Ammon's horn (tissue), 1 donor: ENCODE results near the gene FRMPD1.

Experiments used
- DNase-seq: peaks from one replicate; pipeline ENCODE4 v3.0.0-alpha.2; 2016; ENCODE audit warnings: low spot score

The FRMPD1 gene

DNA sequence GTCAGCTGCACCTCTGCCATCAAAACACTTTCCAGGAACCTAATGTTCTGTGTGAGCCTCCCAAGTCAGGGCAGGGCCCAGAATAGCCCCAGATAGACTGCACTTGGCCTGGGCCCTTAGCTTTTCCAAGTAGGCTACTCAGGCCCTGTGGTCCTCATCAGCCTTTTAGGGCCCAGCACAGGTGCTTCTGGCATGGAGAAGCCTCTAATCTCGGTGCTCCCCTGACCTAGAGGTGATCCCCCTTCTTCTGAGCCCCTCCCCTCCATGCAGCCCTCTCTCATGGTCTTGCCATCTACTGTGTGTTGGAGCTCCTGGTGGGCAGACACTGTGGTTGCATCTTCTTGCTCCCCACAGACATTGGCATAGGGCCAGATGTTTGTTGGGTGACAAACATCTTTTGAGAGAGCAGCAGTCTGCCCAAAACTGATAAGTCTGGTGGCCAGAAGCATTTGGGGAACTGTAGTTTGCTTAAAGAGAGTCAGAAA, 28.1 kb downstream of the FRMPD1 start:
- no peak for DNase-seq

DNA sequence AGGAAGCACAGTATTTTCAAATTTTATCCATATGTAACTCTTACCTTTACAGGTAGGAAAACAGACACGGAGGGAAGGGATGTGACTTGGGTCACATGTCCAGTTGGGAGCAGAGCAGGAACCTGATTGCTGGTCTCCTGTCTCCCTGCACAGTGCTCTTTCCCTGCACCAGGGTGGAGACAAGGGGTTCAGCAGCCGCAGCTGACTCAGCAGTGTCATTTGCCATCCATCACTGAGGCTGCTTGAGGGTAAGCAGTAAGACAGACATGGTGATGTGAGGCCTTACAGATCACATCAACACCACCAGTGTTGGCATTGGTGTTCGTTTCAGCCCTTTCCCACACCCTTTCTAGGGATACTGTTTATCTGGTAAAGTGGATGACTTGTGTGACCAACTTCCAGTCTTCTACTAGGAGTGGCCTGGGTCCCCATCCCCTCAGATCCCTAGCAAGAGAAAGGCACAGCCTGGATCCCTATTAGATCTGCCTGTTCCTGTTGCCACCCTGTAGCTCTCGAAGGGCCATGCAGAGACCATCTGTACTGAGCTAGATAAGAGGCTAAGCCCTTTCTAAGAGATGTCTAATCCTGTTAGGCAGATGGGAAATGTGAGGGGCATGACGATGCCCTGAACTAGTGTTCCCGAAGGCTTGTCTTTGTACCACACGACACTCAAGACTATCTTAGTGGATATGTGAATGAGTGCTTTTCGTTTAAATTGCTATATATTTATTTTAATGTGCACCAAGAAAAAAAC, 29.1 kb downstream of the FRMPD1 start:
- DNase-seq, result no peak

DNA sequence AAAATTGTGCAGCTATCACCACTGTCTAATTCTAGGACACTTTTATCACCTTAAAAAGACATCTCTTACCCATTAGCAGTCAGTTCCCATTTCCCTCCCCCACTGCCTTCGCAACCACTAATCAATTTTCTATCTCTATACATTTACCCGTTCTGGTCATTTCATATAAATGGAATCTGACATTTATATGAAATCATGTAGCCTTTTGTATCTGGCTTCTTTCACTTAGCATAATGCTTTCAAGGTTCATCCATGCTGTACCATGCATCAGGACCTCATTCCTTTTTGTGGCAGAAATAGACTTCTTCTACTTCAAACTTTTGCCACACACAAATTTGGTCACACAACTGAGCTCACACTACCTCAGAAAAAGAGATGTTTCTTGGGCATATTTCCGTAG, 32.2 kb downstream of the FRMPD1 start:
- no peak for DNase-seq

DNA sequence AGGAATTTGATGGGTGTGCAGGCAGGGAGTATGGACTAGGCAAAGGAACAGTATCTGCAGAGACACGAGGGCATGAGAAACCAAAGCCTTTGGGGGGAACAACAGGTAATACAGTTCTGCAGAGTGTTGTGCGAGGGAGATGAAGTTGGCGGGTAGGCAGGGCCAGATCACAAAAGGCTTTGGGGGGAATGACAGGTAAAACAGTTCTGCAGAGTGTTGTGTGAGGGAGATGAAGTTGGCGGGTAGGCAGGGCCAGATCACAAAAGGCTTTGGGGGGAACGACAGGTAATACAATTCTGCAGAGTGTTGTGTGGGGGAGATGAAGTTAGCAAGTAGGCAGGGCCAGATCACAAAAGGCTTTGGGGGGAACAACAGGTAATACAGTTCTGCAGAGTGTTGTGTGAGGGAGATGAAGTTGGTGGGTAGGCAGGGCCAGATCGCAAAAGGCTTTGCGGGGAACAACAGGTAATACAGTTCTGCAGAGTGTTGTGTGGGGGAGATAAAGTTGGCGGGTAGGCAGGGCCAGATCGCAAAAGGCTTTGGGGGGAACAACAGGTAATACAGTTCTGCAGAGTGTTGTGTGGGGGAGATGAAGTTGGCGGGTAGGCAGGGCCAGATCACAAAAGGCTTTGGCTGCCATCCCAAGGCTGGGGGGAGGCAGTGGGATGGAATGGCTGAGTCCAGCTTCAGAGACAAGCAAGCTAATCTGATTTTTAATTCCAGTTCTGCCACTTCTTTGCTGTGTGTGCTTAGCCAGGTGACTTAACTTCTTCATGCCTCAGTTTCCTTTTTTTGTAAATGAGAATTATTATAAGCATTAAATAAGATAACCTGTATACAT, 33.0 kb downstream of the FRMPD1 start:
- no peak for DNase-seq

DNA sequence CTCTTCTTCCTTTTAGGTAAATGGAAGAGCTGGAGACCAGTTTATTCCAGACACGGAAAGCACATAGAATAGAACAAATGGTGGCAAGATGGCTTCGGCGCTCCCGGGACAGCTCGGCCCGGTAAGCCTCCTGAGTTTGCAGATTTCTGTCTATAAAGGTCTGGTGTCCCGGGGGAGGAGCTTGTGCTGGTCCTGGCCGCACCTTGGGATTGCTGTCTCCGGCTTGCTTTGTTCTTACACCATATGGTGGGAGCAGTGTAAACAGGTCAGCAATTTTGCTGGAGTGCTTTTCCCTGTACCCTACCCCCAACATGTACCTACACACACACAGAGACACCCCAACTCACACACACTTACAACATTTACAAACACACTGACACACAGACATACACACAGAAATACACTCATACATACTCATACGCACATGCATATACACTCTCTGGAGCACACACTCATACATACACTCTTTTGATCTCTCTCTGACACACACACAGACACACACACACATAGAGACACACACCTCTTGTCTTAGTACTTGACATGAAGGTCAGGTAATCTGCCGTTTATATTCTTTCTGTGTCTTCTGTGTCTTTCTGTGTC, 42.0 kb downstream of the FRMPD1 start:
- DNase-seq, result no peak

DNA sequence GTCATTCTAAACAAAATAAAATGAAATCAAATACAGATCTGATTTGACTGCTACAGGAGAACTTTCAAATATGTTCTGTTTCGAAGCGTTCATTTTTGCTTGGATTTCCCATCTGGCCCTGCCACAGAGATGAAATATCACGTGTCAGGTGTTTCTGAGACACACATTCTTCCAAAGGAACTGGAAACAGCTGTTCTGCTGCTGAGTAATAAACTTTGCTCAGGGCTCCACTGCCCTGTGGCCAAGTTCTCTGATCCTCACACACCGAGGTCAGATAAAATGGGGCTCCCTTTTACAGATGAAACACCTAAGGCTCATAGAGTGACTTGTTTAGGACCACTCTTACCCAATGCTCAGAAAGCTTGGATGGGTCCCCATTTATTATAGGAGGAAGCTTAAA, 42.5 kb downstream of the FRMPD1 start:
- no peak for DNase-seq

DNA sequence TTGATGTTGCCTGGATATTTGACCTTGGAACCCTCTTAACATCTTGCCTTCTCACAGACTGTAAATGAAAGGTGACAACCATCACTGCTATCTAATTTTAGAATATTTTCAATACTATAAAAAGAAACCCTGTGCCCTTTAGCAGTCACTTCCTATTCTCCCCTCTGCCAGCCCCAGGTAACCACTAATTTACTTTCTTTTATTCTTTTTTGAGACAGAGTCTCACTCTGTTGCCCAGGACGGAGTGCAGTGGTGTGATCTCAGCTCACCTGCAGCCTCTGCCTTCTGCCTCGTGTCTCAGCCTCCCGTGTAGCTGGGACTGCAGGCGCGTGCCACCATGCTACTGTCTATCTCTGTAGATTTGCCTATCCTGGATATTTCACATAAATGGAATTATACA, 43.6 kb downstream of the FRMPD1 start:
- DNase-seq, result no peak

DNA sequence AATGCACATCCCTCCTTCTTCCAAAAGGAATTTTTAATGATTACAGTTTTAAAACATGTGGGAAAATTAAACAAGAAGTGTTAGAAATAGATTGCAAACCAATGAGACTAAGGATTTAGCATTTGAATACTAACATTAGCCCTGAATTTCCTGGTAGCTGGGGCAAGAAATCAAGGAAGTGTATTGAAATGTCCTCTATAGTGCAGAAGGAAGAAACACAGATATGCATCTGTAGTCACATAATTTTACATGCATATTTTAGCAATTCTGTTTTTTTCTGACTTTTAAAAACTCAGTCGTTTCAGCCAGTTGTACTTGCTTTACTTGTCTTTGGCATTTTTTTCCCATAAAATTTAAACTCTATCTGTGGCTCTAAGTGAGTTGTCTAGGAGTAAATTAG, 45.8 kb downstream of the FRMPD1 start:
- DNase-seq, result no peak

DNA sequence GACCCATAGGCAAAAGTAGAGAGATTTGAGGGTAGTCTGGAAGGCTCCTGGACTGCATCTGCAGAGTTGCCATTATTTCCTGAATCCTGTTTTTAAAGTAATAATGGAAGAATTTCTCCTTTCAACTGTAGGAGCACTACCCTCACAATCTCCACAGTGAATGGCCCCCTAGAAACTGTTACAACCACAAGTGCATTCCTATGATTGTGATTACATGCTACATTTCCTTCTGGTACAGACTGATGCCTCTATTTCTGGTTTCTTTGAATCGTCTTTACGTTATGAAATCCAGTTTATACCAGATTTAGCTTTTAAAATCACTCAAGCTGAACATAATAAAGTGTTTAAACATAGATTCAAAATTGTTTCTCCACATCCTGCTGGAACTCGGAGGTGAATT, 49.4 kb downstream of the FRMPD1 start:
- no peak for DNase-seq

DNA sequence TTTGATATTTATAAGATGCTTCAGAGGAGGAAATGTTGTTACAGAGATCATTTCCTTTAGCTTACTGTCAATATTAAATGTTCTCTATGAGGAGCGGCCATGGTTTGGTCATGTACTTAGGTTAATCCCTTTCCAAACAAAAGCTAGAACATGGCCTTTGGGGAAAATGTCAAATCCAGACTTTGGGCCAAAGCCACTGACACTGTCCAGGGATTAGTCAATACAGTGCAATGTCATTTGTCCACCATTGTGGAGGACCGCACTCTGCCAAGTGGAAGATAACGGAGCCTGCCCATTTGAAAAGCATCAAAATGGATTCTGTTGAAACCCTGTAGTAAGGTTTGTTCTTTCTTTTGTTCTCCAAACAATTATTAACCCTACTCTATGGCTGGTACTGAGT, 50.1 kb downstream of the FRMPD1 start:
- DNase-seq, result no peak

DNA sequence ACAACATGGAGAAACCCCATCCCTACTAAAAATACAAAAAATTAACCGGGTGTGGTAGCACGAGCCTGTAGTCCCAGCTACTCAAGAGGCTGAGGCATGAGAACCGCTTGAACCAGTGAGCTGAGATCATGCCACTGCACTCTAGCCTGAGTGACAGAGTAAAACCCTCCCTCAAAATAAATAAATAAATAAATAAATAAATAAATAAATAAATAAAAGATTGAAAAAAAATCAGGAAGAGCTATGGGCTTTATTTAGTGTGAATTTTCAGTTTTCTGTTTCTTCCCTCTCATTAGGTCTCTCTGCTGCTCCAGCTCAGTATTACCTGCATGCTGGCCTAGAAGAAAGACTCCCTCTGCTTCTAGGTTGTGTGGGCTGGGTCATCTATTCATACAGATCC, 55.0 kb downstream of the FRMPD1 start:
- DNase-seq, result no peak

DNA sequence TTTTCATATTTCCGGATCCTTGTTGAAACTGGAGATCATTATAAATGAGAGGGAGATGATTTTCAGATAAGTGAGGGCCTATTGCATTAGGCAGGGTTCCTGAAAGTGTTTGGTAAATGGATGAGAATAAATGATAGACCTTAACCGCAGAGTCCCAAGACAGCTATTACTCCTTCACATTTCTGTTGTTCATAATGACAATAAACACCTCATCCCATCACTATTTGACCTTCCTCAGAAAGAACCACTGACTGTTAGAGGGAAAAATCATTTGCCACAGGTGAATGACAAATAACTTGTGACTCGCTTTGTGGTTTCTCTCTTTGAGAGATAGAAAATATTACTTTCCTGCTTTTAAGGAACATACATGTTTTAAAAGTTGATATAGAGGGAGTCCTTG, 55.5 kb downstream of the FRMPD1 start:
- DNase-seq, result no peak

DNA sequence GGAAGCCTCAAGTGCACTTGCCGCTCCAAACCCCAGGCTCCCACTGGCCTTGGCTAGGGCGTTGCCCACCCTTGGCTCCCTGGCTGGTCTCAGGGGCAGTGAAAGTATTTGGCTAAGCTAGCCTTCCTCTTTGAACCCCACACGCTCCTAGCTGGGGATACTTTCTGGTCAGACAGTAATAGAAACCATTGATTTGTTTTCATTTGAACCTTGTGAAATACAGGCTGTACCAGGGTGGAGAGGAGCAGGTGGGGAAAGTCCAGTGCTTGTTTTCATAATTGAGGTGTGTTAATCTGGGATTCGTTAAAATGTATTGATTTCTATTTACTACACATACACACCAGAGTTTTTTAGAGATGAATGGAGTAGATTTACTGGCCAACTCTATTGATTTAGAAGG, 57.0 kb downstream of the FRMPD1 start:
- DNase-seq, result no peak

DNA sequence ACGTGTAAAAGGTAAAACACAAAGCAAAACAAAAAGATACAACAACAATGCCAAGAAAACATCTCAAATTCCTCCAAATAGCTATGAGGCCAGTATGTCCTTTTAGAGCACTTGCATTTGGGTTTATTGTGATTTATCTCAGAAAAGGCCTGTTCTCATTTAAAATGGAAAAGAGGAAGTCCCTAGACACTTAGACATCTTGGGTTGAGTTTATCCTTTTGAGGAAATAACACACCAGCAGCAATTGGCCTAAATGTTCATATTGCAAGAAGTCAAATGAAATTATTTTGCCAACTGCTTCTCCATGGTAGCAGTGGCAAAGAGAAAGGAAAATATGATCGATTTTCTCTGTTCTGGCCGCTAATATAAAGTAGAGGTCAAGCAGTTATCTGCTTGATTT, 59.3 kb downstream of the FRMPD1 start:
- DNase-seq, result no peak

DNA sequence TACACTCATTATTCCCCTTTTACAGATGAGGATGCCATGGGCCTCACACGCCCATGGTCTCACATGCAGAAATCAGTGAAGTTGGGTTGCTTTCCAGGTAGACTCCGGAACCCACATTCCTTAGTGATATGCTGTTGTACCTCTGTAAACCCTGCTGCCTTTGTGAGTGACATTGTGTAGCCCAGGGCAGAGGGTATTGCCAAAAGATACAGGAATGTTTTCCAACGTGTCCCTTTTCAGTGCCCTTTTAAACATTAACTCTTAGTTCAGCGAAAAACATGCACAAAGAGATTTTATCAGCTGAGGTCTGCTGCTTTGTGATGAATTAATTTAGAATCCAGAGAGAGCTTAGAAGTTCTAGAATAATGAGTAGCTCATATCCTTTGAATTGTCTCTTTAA, 64.5 kb downstream of the FRMPD1 start:
- DNase-seq, result no peak

DNA sequence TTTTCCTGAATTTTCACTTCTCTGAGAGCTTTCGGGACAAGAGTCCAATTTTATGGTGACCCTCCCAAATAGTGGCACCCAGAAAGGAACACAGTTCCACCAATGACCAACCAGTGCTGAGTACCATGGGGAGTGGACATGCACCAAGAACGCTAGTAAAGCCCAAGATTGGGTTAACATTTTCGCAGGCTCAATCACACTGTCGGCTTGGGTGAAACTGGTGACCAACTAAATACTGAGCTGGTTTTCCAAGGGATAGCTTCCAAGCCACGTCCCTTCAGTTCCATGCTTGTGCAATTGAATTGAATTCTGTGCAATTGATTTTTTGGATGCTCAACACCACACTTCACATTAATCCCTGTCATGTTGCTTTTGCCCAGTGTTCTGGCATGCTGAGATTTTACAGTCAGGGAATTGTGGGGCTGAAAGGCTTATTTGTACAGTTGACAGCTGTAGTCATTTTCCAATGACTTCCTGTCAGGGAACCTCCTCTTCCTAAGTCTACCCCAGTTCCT, 65.3 kb downstream of the FRMPD1 start:
- DNase-seq, result no peak

DNA sequence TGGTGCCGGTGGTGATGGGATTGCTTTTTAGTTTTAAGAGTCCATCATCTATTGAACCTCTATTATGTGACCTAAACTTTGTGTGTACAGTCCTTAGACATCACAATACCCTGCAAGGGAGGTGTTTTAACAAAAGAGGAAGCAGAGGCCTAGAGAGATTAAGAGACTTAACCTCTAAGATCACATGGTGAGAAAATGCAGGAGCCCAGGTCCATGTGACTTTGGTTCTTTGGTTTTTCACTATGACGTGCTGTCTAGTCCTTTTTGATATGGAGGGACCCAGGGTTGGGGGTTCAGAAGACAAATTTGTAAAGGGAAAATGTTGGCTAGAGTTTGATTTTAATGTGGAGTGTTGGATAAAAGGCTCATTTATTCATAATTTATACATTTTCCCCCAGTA, 68.8 kb downstream of the FRMPD1 start:
- no peak for DNase-seq

DNA sequence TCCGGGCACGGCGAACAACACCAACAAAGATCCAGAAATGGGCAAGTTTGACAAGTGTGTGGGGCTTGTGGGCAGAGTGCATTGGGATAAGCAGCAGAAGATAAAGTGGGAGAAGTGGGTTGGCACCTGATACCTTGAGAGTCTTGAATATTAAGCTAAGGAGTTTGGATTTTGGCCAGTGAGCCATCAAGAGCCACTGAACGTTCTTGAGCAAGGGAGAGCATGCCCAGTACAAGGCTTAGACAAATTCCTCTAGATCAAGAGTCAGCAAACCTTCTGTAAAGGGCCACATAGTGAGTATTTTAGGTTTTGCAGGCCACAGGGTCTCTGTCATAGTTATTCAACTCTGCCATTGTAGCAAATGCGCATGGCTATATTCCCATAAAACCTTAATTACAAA, 76.3 kb downstream of the FRMPD1 start:
- DNase-seq, result no peak

DNA sequence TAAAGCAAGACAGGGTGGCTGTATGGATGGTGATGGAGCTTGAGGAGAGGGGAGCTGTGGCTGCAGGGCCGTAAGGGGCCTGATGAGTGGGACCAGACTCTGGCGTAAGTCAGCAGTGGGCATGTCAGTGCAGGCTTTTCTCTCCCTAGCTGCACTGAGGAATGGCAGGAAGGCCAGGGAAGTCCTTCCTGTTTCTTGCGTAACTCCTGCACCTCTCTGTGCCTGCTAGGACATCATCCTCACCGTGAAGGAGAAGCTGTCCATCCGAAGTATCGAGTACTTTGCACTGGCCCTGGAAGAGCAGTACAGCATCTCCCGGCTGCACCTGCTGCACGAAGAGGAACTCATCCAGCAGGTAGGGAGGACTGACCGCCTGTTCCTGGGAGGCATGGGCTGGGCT, 78.7 kb downstream of the FRMPD1 start:
- no peak for DNase-seq

DNA sequence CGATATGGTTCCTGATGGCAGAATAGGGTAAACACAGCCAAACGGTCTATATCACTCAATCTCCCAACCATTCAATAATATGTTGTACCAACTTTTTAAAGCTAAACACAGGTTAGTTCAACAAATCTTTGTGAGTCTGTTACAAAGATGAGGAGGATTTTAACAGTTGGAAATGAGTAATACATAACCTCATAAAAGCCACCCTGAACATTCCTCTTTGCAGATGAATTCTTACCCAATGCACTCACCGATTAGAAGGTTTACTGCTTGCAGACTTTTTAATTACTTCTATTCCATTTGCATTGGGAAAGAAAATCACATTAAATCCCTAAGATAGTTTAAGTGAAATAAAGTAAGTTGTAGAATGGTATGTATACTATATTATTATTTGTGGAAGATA, 79.5 kb downstream of the FRMPD1 start:
- no peak for DNase-seq

DNA sequence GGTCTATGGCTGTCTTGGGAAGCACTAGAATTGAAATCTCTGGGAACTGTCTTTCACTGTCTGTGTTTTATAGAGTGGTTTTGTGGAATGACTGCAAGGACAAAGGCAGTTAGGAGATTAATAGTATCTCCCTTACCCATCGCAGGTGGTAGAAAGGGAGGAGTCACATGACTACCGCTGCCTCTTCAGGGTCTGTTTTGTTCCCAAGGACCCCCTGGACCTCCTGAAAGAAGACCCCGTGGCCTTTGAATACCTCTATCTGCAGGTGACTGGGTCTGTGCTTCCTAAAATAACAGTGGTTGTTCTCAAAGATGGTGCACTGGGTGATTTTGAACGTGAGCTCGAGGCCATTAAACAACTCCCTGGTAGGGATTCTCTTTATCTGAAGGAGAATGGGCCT, 80.1 kb downstream of the FRMPD1 start:
- no peak for DNase-seq

DNA sequence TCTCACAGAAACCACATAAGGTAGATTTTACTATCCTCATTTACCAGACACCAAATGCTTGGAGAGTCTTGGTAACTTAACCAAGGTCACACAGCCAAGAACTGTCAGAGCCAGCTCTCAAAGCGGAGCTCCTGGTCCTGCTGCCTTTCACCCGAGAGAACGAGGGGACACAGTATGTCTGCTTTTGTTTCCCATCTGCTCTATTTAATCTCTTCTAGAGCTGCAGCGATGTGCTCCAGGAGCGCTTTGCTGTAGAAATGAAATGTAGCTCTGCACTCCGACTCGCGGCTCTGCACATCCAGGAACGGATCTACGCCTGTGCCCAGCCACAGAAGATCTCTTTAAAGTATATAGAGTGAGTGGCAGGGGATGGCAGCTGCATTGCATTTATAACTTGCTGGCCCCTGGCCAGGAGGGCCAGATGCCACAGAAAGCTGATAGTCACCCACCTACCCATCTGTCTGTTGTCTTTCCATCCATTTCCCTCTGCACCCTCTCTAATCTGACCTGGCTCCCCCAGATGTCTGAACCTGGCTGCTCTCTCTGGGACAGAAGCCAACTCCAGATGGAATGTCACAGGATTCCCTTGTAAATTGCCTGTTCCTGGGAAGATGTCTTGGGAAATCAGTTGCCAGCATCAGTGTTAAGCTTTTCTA, 81.5 kb downstream of the FRMPD1 start:
- peak; percentile 25 for DNase-seq
